NOMO-1 treated with DMSO at 0.1 percent for 48 hours (cell line): ENCODE results near the gene FBXW8.
A peak's percentile ranks its signal among the peaks of the same experiment; 100 is the strongest.

Experiments used
- DNase-seq: peaks from one replicate; lab custom pipeline; 2025; ENCODE audit not compliant: unreplicated experiment; lab: John Stamatoyannopoulos, UW

FBXW8 gene

GRCh38 chr12:116924558-116925453 lies 14.1 kb downstream of the FBXW8 start:
- peak; percentile 67 for DNase-seq

- no peak for DNase-seq
Measured at GRCh38 chr12:116926283-116927243, 15.8 kb downstream of the FBXW8 start.

GRCh38 chr12:116927244-116927940 lies 16.6 kb downstream of the FBXW8 start:
- DNase-seq: no peak

GRCh38 chr12:116928504-116928903 lies 17.8 kb downstream of the FBXW8 start:
- no peak for DNase-seq

- DNase-seq: no peak
Measured at GRCh38 chr12:116929885-116930284, 19.1 kb downstream of the FBXW8 start.

GRCh38 chr12:116931665-116932064 lies 20.9 kb downstream of the FBXW8 start:
- peak; percentile 31 for DNase-seq

- no peak for DNase-seq
Measured at GRCh38 chr12:116933091-116933490, 22.3 kb downstream of the FBXW8 start.

GRCh38 chr12:116933512-116934246 lies 22.9 kb downstream of the FBXW8 start:
- DNase-seq: no peak

- DNase-seq: no peak
Measured at GRCh38 chr12:116934908-116935705, 24.4 kb downstream of the FBXW8 start.

- DNase-seq: no peak
Measured at GRCh38 chr12:116937640-116938039, 26.9 kb downstream of the FBXW8 start.

- DNase-seq: no peak
Measured at GRCh38 chr12:116939734-116940133, 29.0 kb downstream of the FBXW8 start.

GRCh38 chr12:116941188-116941587 lies 30.4 kb downstream of the FBXW8 start:
- DNase-seq: no peak

- DNase-seq: no peak
Measured at GRCh38 chr12:116943419-116944372, 32.9 kb downstream of the FBXW8 start.

GRCh38 chr12:116945886-116946550 lies 35.3 kb downstream of the FBXW8 start:
- DNase-seq: no peak

GRCh38 chr12:116948298-116948697 lies 37.5 kb downstream of the FBXW8 start:
- DNase-seq: no peak

- no peak for DNase-seq
Measured at GRCh38 chr12:116950628-116951325, 40.0 kb downstream of the FBXW8 start.

GRCh38 chr12:116954710-116955381 lies 44.1 kb downstream of the FBXW8 start:
- DNase-seq: no peak
